Keratinocyte (primary cell): Measurements from ENCODE around the gene LHX5. TPM values are rescaled to one million over a fixed set of nuclear protein-coding genes. Genes with fewer than 3 reads are reported as not detected.

Experiments used
- DNase-seq: peaks from one replicate; pipeline ENCODE4 v3.0.0-alpha.2; 2011; ENCODE audit warnings: low read depth, missing footprints, low spot score
- FAIRE-seq: peaks from 2 replicates; lab custom pipeline; 2011; peaks lifted over from hg19 to GRCh38; lab: Jason Lieb, UNC
- H2AFZ ChIP-seq: 2 replicates; pipeline ENCODE4 v1.6.0; 2012; ENCODE audit warnings: low read length, control low read depth, inconsistent platforms; ENCODE audit not compliant: control insufficient read depth
- H3K27ac ChIP-seq: 2 replicates; pipeline ENCODE4 v1.5.1; 2011; ENCODE audit warnings: low read length; ENCODE audit not compliant: control insufficient read depth, insufficient read depth
- H3K27me3 ChIP-seq: 3 replicates; pipeline ENCODE4 v1.6.0; 2011; ENCODE audit warnings: low read length; ENCODE audit not compliant: control insufficient read depth, insufficient read depth; ENCODE audit errors: extremely low read depth
- H3K36me3 ChIP-seq, 2 experiments: 2 replicates in 1 of 2; 3 replicates in 1 of 2; pipeline ENCODE4 v1.5.1; 2011; ENCODE audit warnings: low read length in 2 of 2, mild to moderate bottlenecking in 1 of 2; ENCODE audit not compliant: control insufficient read depth in 2 of 2, insufficient read depth in 2 of 2; ENCODE audit errors: extremely low read depth in 1 of 2
- H3K4me1 ChIP-seq: 3 replicates; pipeline ENCODE4 v1.5.1; 2011; ENCODE audit warnings: low read length; ENCODE audit not compliant: control insufficient read depth, insufficient read depth; ENCODE audit errors: extremely low read depth
- H3K4me2 ChIP-seq: 3 replicates; pipeline ENCODE4 v1.6.0; 2011; ENCODE audit warnings: low read depth, low read length; ENCODE audit not compliant: control insufficient read depth, insufficient read depth; ENCODE audit errors: extremely low read depth
- H3K4me3 ChIP-seq, 3 experiments: fragments of 200-600 bp in 1 of 3; sonication (generic) in 1 of 3; 2 replicates in 2 of 3; 3 replicates in 1 of 3; pipeline ENCODE4 v1.5.1; 2011 to 2016; ENCODE audit warnings: low read length in 3 of 3, mild to moderate bottlenecking in 3 of 3, control low read depth in 2 of 3, inconsistent platforms in 1 of 3, low read depth in 1 of 3, mixed read lengths in 1 of 3, mixed run types in 1 of 3, moderate library complexity in 1 of 3; ENCODE audit not compliant: control insufficient read depth in 2 of 3, insufficient read depth in 2 of 3; ENCODE audit errors: extremely low read depth in 1 of 3
- H3K79me2 ChIP-seq: 2 replicates; pipeline ENCODE4 v1.6.0; 2012; ENCODE audit warnings: low read length; ENCODE audit not compliant: control insufficient read depth, insufficient read depth
- H3K9ac ChIP-seq: 3 replicates; pipeline ENCODE4 v1.6.0; 2011; ENCODE audit warnings: low read length; ENCODE audit not compliant: control insufficient read depth, insufficient read depth; ENCODE audit errors: extremely low read depth
- H3K9me1 ChIP-seq: 3 replicates; pipeline ENCODE4 v1.6.0; 2011; ENCODE audit warnings: low read length; ENCODE audit not compliant: control insufficient read depth, insufficient read depth; ENCODE audit errors: extremely low read depth
- H3K9me3 ChIP-seq: 2 replicates; pipeline ENCODE4 v1.5.1; 2012; ENCODE audit warnings: low read depth, low read length; ENCODE audit not compliant: control insufficient read depth
- H4K20me1 ChIP-seq: 3 replicates; pipeline ENCODE4 v1.6.0; 2011; ENCODE audit warnings: low read length; ENCODE audit not compliant: control insufficient read depth, insufficient read depth; ENCODE audit errors: extremely low read depth
- CTCF ChIP-seq, 3 experiments: IDR thresholded peaks in 1 of 3; conservative IDR thresholded peaks in 1 of 3; optimal IDR thresholded peaks in 1 of 3; 2 replicates in 2 of 3; 3 replicates in 1 of 3; pipeline versions ENCODE3 to v1.5.1; 2011; ENCODE audit warnings: low read length in 3 of 3, mild to moderate bottlenecking in 3 of 3, moderate library complexity in 2 of 3, control low read depth in 1 of 3, inconsistent platforms in 1 of 3; ENCODE audit not compliant: insufficient read depth in 2 of 3; ENCODE audit errors: extremely low read depth in 1 of 3
- EZH2 ChIP-seq: IDR thresholded peaks from one replicate; pipeline ENCODE4 v1.6.1; 2012; ENCODE audit warnings: inconsistent platforms, mild to moderate bottlenecking, low read length, moderate library complexity
- dilution Hi-C: fragments of 300-500 bp; cut with MboI; formaldehyde crosslinking; loops from one replicate; pipeline ENCODE4 v1.7.0; 2020; ENCODE audit warnings: low sequenced_read_pairs; ENCODE audit not compliant: extremely low pct_ligation_motif_present
- polyA plus RNA-seq, 5 experiments: library from polyadenylated mRNA; depleted of rRNA in 3 of 5; stranded (reverse) in 3 of 5; stranded (forward) in 1 of 5; unstranded in 1 of 5; fragments of >200 nt; gene quantifications; 1 replicate in 1 of 5; 2 replicates in 3 of 5; 3 replicates in 1 of 5; pipeline versions ENCODE4 v1.2.1 to v1.2.3, GENCODE V29; 2011 to 2012; ENCODE audit warnings: missing spikeins in 2 of 5, low read depth in 1 of 5, low replicate concordance in 1 of 5

LHX5 gene
- polyA plus RNA-seq, 1 donor (not counting 4 experiments of a cell fraction or from before 2014, with no cell fraction given) = 0.04 TPM

- no peaks in the 10 kb centered on the region for H3K4me1 ChIP-seq
- H3K9ac ChIP-seq = no peak overlapping the region
- TF ChIP-seq EZH2 = no peak
- TF ChIP-seq CTCF (optimal IDR thresholded peaks at IDR 0.05 in 1 of 3, IDR thresholded peaks at IDR 0.05 in 1 of 3, conservative IDR thresholded peaks at IDR 0.05 in 1 of 3; ENCODE audit: extremely low read depth in 1 of 3, insufficient read depth in 2 of 3, low read length in 3 of 3) = no peak
- H3K27me3 ChIP-seq = peaks cover 5% of the 10 kb centered on the region
- no peak for DNase-seq
- H3K9me1 ChIP-seq = no peaks in the 10 kb centered on the region
- H3K36me3 ChIP-seq = no peaks in the 10 kb centered on the region
- no peak overlapping the region for H3K4me3 ChIP-seq
- no peaks in the 10 kb centered on the region for H3K9me3 ChIP-seq
- H3K79me2 ChIP-seq = no peaks in the 10 kb centered on the region
- H2AFZ ChIP-seq = no peak overlapping the region
- no peak overlapping the region for H3K27ac ChIP-seq
- no peak for FAIRE-seq
- dilution Hi-C loops = no loop called here
- no peak overlapping the region for H3K4me2 ChIP-seq
- no peaks in the 10 kb centered on the region for H4K20me1 ChIP-seq
Measured at GRCh38 chr12:113449839-113450238, 21.8 kb downstream of the LHX5 start.

- peaks cover 5% of the 10 kb centered on the region for H3K27me3 ChIP-seq
- no peaks in the 10 kb centered on the region for H3K36me3 ChIP-seq
- dilution Hi-C loops = no loop called here
- no peak overlapping the region for H3K27ac ChIP-seq
- no peak for FAIRE-seq
- TF ChIP-seq CTCF (optimal IDR thresholded peaks at IDR 0.05 in 1 of 3, IDR thresholded peaks at IDR 0.05 in 1 of 3, conservative IDR thresholded peaks at IDR 0.05 in 1 of 3; ENCODE audit: extremely low read depth in 1 of 3, insufficient read depth in 2 of 3, low read length in 3 of 3) (no peak), EZH2 (no peak)
- no peak overlapping the region for H3K4me3 ChIP-seq
- H3K79me2 ChIP-seq = no peaks in the 10 kb centered on the region
- H3K9me3 ChIP-seq = no peaks in the 10 kb centered on the region
- no peak overlapping the region for H3K9ac ChIP-seq
- no peaks in the 10 kb centered on the region for H3K9me1 ChIP-seq
- no peak overlapping the region for H3K4me2 ChIP-seq
- H3K4me1 ChIP-seq = no peaks in the 10 kb centered on the region
- H2AFZ ChIP-seq = no peak overlapping the region
- DNase-seq = no peak
- H4K20me1 ChIP-seq = no peaks in the 10 kb centered on the region
Measured at GRCh38 chr12:113449299-113449698, 22.4 kb downstream of the LHX5 start.
